NCI-H345 (cell line): Measurements from ENCODE around the gene YIF1A.
A peak's percentile ranks its signal among the peaks of the same experiment; 100 is the strongest.
"Not testable (repeated sequence)": the region's sequence is repeated elsewhere in the genome, so short reads cannot be mapped to it uniquely, and the experiment has no call there.

Experiments used
- DNase-seq: peaks from one replicate; lab custom pipeline; 2025; lab: John Stamatoyannopoulos, UW

The YIF1A gene

DNA sequence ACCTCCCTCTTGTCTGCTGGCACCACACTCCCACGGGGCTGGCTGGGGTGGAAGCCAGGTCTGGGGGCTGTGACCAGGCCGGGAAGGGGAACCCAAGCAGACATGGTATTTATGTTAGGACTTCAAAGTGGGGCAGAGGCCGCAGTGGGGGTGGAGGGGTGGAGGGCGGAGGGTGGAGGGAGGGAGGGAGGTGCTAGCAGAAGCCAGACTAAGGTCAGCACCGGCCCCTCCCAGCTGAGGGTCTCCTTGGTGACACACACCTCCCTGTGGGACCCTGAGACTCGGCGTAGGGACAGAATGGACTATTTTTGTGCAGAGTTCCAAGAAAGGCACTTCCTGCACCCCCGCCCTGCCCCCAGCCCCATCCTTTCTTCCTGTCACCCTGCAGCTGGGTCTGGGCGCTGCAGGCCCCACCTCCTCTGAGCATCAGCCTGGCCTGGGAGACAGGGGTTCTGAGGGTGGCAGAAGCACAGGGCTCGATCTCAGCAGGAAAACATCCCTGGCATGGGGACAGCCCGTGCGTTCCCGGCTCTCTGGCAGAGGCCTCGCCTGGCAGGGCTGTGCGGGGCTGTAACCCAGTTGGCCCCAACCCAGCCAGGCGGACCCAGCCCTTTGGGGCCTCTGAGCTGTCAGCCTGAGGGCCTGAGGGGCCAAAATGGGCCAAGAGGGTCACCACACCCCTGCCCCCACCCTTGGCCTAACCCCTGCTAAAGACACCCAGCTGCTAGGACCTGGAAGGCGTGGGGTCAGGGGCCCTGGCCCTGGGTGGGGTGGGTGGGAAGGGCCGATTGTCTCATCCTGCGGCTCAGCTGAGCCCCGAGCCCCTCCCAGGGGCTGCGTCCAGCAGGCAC lies 37.5 kb upstream of the YIF1A start:
- DNase-seq = no peak

- DNase-seq = no peak
These were observed 36.3 kb upstream of the YIF1A start for GRCh38 chr11:66325263-66325671.

- DNase-seq = no peak
These were observed 35.7 kb upstream of the YIF1A start for GRCh38 chr11:66324664-66325063.

GRCh38 chr11:66323684-66324083 lies 34.7 kb upstream of the YIF1A start:
- no peak for DNase-seq

- DNase-seq = no peak
These were observed 33.9 kb upstream of the YIF1A start for GRCh38 chr11:66322732-66323427.

DNA sequence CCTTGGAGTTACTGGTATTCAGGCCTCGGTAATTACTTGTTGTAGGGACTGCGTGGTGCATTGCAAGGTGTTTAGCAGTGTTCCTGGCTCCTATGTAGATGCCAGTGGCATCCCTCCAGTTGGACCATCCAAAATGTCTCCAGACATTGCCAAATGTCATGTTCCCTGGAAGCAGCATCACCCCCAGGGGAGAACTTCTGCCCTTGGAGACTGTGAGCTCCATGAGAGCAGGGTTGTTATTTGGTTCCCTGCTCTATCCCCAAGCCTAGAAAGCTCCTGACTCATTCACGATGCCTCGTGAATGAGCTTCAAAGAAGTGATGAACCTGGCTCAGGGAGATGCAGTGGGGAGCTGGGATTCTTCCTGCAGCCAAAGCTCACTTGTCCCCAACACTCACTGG lies 32.7 kb upstream of the YIF1A start:
- DNase-seq = no peak

DNA sequence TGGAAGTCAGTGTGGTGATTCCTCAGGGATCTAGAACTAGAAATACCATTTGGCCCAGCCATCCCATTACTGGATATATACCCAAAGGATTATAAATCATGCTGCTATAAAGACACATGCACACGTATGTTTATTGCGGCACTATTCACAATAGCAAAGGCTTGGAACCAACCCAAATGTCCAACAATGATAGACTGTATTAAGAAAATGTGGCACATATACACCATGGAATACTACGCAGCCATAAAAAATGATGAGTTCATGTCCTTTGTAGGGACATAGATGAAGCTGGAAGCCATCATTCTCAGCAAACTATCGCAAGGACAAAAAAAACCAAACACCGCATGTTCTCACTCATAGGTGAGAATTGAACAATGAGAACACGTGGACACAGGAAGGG lies 31.8 kb upstream of the YIF1A start:
- DNase-seq = not testable (repeated sequence)

- DNase-seq = not testable (repeated sequence)
These were observed 31.3 kb upstream of the YIF1A start for GRCh38 chr11:66320289-66320688.

- no peak for DNase-seq
These were observed 29.6 kb upstream of the YIF1A start for GRCh38 chr11:66318600-66318970.

GRCh38 chr11:66317723-66318599 lies 29.0 kb upstream of the YIF1A start:
- no peak for DNase-seq

DNA sequence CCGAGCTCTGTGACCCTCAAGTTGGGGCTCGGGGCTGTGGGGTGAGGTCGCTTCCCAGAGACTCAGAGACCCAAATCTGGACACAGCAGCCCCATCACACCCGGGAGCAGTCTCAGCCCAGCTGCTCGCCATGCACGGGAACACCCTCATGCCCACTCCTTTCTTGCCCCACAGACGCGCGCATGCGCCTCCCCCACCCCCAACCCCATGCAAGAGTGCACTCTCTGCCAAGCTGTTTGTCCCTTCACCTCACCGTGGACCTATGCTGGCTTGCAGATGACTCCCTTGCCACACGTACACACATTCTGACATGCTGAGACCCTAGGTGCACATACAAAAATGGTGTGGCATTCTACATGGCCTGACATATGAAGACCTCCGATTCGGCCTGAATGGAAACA lies 28.4 kb upstream of the YIF1A start:
- DNase-seq = no peak

GRCh38 chr11:66316849-66317251 lies 27.9 kb upstream of the YIF1A start, which contains the start of gene CD248:
CD248 (minus strand) TSS chr11:66317044; CDS start chr11:66317027, 17 bp downstream.
- no peak for DNase-seq

DNA sequence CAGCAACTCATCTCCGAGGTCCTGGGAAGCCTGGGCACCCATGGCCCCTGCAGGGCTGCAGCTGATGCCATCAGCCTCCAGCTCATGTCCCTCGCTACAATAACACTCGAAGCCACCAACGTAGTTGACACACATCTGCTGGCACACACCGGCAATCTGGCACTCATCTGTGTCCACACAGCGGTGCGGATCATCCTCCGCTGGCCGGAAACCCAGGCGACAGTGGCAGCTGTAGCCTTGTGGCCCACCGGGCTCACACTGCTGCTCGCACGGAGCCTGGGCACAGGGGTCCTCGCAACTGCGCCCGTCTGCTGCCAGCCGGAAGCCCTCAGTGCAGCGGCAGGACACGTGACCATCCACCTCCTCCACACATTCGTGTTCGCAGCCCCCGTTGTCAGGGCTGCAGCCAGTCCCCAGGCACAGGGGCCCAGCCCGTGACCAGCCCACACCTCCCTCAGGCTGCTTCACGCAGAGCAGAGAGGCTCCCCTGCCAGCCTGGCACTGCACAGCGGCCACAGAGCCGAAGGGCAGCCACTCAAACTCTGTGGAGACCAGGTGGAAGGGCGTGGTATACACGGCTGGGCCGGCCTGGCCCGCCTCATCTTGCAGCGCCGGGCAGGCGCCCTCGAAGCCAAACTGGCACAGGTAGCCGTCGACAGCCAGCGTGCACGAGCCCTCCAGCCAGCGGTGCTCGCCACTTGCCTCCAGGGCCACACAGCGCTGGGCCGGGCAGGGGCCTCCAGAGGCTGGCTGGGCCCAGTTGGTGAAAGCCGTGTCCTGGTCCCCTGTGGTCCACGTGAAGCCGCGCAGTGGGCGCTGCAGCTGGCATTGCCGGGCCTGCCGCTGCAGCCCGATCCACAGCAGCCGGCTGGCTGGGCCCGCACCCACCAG lies 27.2 kb upstream of the YIF1A start:
- DNase-seq = no peak

- DNase-seq = no peak
These were observed 26.5 kb upstream of the YIF1A start for GRCh38 chr11:66315498-66315885.

DNA sequence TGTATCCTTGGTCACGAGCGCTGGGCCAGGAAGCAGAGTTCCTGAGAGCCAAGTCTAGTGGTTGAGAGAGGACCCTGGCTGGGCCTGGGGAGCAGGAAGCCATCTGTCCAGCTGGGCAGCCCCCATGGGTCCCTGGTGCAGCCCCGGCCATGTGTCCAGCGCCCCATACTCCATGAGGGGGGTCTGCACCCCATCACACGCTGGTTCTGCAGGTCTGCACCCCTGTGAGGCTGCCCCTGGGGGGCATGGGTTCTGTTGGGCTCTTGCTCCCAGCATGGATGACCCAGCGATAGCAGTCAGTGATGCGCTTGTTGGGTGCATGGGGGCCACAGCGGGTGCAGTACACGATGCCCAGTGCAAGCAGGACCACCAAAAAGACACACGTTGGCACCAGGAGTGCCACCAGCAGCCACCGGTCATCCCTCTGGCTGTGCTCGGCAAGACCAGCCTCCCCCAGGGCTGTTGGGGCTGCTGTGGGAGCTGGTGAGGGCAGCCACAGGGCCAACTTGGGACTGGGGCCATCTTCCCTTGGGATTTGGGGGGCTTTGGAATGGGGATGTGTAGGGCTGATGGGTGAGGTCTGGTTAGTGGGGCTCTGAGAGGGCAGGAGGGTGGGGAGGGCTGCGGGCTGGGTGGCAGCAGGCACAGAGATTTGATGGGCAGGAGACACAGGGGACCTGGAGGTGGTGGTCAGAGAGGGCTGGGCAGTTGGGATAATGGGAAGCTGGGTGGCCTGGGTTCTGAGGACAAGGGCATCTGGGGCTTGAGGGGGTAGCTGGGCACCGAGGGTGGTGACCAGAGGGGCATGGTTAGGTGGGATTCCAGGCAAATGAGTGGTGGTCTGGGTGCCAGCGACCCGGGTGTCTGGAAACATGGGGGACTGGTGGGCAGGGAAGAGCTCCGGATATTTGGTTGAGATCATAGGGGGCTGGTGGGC lies 25.9 kb upstream of the YIF1A start:
- DNase-seq = no peak

GRCh38 chr11:66314186-66314501 lies 25.2 kb upstream of the YIF1A start:
- DNase-seq = no peak

DNA sequence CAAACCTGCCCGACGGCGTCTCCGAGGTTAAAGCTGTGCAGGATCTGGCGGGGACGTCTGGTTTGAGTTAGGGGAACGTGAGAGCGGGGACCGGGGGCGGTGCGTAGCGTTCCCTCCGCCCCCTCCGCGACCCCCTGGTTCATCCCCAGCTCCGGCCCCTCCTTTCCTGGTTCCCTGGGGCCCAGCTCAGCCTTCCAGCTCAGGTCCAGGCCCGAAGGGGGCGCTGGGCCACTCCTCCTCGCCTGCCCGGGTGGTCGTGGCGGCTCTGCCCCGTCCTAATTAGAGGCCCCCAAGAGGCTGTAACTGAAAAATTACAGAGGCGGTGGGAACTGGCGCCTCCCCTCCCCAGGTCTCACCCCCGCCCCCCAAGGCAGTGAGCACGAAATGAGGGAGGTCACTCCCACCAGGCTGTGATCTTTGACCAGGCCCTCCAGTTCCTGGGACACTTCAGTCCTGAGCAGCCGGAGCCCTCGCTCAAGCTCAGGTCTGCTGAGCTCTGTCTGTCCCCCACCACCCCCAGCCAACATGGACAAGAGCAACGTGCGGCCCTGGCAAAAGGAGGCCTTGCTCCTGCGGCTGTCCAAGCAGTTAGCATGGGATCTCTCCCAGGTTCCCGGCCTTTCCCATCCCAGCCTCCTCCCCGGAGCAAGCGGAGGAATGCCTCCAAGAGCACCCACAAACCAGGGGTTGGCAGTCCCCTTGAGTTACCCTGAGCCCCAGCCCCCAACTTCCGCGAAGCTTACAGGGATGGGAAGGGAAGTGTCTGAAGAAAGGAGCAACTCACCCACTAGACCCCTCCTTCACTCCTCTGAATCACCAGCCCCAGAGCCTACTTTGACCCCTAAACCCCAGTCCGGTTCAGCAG lies 24.6 kb upstream of the YIF1A start:
- DNase-seq = no peak

DNA sequence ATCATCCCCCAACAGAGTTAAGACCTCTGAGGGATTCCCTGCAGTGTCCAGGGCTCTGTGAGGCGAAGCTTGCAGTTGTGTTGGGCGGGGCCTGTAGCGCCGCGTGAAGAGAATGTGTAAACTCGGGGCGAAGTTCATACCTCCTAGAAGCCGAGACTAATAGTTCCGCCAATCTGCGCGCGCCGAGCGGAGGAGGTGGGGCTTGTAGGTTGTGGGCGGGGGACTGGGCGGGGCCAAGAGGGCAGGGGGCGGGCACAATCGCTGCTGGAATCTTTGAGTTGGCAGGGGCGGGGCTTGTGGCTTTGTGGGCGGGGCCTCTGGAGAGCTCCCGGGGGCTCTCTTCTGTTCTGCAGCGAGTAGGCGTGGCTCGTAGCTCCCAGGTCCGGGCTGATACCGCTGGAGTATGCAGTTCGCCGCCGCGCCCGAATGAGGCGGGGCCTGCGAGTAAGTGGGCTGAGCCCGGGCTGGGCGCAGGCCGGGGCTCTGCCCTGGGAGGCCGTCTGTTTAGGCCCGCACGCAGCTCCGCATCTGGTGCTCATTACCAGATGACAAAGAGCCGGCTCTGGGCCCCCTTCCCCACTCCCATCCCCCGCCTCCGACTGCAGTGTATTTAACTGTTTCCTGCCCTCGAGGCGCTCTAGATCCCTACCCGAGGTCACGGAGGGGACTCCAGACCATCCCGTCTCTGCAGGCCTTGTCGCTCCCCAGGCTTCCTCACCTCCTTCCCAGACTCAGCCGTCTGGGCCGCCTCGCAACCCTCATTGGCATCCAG lies 23.8 kb upstream of the YIF1A start:
- DNase-seq = peak; percentile 97
